ENCODE results near the gene OR5M3. TPM values are rescaled to one million over a fixed set of nuclear protein-coding genes. Genes with fewer than 3 reads are reported as not detected.

OR5M3 gene
- not detected in 2 replicates for total RNA-seq (ENCODE audit: low replicate concordance)

DNA sequence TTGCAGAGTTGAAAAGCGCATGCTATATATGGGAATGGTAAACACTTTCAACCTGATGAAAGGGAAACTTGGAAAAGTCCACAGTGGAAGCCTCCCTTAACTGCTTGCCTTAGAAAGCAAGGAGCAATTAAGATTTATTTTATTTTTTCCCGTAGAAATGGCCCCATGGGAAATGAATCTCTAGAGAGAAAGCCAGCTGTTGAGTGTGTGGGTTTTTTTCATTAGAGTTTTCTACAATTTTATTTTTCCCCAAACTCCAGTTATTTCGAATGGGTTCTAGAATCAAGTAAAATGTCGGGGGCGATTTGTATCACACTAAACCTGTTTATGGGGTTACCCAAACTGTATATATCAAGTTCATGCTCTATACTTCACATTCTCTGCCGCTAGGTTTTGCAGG lies at the start of gene OR5M3:
Gene OR5M3, minus strand, starts transcription at position 101 of the 400 bp plus-strand sequence. CDS start 2,855 bp downstream, outside the sequence.

DNA sequence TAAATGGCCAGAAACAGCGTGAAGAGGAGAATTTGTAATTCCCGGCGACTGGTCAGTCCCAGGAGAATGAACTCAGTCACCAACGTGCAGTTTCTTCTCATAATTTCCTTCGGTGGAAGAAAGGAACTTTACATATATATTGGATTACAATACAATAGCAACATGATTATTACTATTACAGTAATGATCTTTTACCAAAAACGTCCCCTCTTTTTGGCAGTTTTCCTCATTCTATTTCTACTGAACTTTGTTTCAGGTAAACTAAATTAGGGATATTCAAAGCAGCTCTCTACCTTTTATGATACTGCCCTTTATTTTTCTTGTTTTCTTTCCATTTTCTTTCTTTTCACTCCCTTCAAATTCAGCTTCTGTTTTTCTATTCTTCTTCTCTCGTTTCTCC lies 18.1 kb upstream of the OR5M3 start, which contains the start of gene OR5M8:
Gene OR5M8, minus strand, starts transcription at position 101 of the 400 bp plus-strand sequence. Its CDS starts 0 bp downstream, at position 101.

Other genes starting within 250 kb of the OR5M3 start
- not detected in 2 replicates for gene OR5T2, start 239.1 kb downstream of the OR5M3 start, total RNA-seq (ENCODE audit: low replicate concordance)
- gene OR5T3, start 221.1 kb downstream of the OR5M3 start, total RNA-seq (ENCODE audit: low replicate concordance): not detected in 2 replicates
- not detected in 2 replicates for gene OR5T1, start 199.2 kb downstream of the OR5M3 start, total RNA-seq (ENCODE audit: low replicate concordance)
- gene OR8H1, start 181.1 kb downstream of the OR5M3 start, total RNA-seq (ENCODE audit: low replicate concordance): not detected in 2 replicates
- gene OR8K3, start 158.2 kb downstream of the OR5M3 start, total RNA-seq (ENCODE audit: low replicate concordance): not detected in 2 replicates
- gene OR8K1, start 127.3 kb downstream of the OR5M3 start, total RNA-seq (ENCODE audit: low replicate concordance): not detected in 2 replicates
- not detected in 2 replicates for gene OR8J1, start 119.1 kb downstream of the OR5M3 start, total RNA-seq (ENCODE audit: low replicate concordance)
- not detected in 2 replicates for gene OR8U1, start 97.7 kb downstream of the OR5M3 start, total RNA-seq (ENCODE audit: low replicate concordance)
- not detected in 2 replicates for gene OR5AL1, start 60.7 kb downstream of the OR5M3 start, total RNA-seq (ENCODE audit: low replicate concordance)
- gene OR5M8, start 18.0 kb upstream of the OR5M3 start, total RNA-seq (ENCODE audit: low replicate concordance): not detected in 2 replicates
- not detected in 2 replicates for gene OR5M11, start 69.9 kb upstream of the OR5M3 start, total RNA-seq (ENCODE audit: low replicate concordance)
- not detected in 2 replicates for gene OR5M10, start 104.4 kb upstream of the OR5M3 start, total RNA-seq (ENCODE audit: low replicate concordance)
- gene OR5M1, start 141.5 kb upstream of the OR5M3 start, total RNA-seq (ENCODE audit: low replicate concordance): not detected in 2 replicates
- not detected in 2 replicates for gene OR5AP2, start 169.1 kb upstream of the OR5M3 start, total RNA-seq (ENCODE audit: low replicate concordance)
- not detected in 2 replicates for gene OR5AR1, start 190.3 kb upstream of the OR5M3 start, total RNA-seq (ENCODE audit: low replicate concordance)
- not detected in 2 replicates for gene OR9G1, start 225.7 kb upstream of the OR5M3 start, total RNA-seq (ENCODE audit: low replicate concordance)

Data from smooth muscle cell of the coronary artery (primary cell).